Adrenal gland (tissue), 12 donors: ENCODE results near the gene RPL15. TPM values are rescaled to one million over a fixed set of nuclear protein-coding genes. Genes with fewer than 3 reads are reported as not detected.

ENCODE experiments used
- DNase-seq, 7 donors: peaks; one replicate each; pipeline ENCODE4 v3.0.0-alpha.2; 2019 to 2020
- H3K27ac ChIP-seq, 5 donors: fragments of 200-600 bp; sonication (generic) in 4 of 5; 1 replicate in 3 of 5; 2 replicates in 2 of 5; pipeline versions ENCODE4 v1.5.1 to v1.8.0; 2016 to 2020; ENCODE audit warnings: mild to moderate bottlenecking in 1 of 5
- H3K27me3 ChIP-seq: fragments of 200-600 bp; 2 replicates; pipeline ENCODE4 v1.8.0; 2021
- H3K36me3 ChIP-seq, 2 donors: fragments of 200-600 bp; replicated peaks in 1 of 2; 1 replicate in 1 of 2; 2 replicates in 1 of 2; pipeline versions ENCODE4 v1.5.1 to v1.8.0; 2018 to 2022
- H3K4me1 ChIP-seq, 2 donors: fragments of 200-600 bp; replicated peaks in 1 of 2; 1 replicate in 1 of 2; 2 replicates in 1 of 2; pipeline versions ENCODE4 v1.5.1 to v1.8.0; 2018 to 2021
- H3K4me3 ChIP-seq, 4 donors: fragments of 200-600 bp; sonication (generic) in 3 of 4; one replicate each; pipeline ENCODE4 v1.5.1; 2016 to 2018
- H3K9me3 ChIP-seq, 3 donors: fragments of 200-600 bp; sonication (generic) in 1 of 3; replicated peaks in 1 of 3; 1 replicate in 2 of 3; 2 replicates in 1 of 3; pipeline versions ENCODE4 v1.5.1 to v1.8.0; 2016 to 2021
- POLR2A ChIP-seq, 2 donors: fragments of 450-650 bp; IDR thresholded peaks; one replicate each; pipeline ENCODE4 v1.6.1; 2017; ENCODE audit warnings: antibody characterized with exemption in 2 of 2, mild to moderate bottlenecking in 2 of 2, moderate library complexity in 1 of 2
- WGBS, 4 donors: extraction: QIAGEN DNeasy Blood & Tissue Kit in 2 of 4; methylation state at CpG; one replicate each; pipeline versions ENCODE4 v1.1.5 to v1.1.7; 2013 to 2017; 5-methylcytosine and 5-hydroxymethylcytosine counted together
- intact Hi-C, 2 donors: fragments of 100-400 bp; cut with DNase I; formaldehyde crosslinking; loops; one replicate each; pipeline versions ENCODE4 v1.14.1 to v1.15.0; 2022 to 2023
- polyA plus RNA-seq, 3 donors: library from polyadenylated mRNA; stranded (reverse); fragments of 200-250 nt in 2 of 3; fragments of 350-450 nt in 1 of 3; fragmentation: Illumina TruSeq in 1 of 3; extraction: RNeasy Lipid Tissue Mini Kit (QIAGEN cat#74804) in 1 of 3; gene quantifications; one replicate each; pipeline ENCODE4 v1.2.3, GENCODE V29; 2013 to 2014
- total RNA-seq, 9 donors: library from RNA; depleted of rRNA in 4 of 9; stranded (reverse); fragments of >200 nt in 4 of 9; fragments of 120-200 nt in 1 of 9; fragmentation: NEBNext Ultra II Directional in 1 of 9; extraction: Animal tissue kit (Norgen Biotek cat#: 25700) in 1 of 9; gene quantifications; one replicate each; pipeline versions ENCODE4 v1.1.0 to v1.2.4, GENCODE V29; 2013 to 2023
- TF ChIP-seq, protein P1 (sequence below), 6 experiments: fragments of 450-650 bp in 4 of 6; fragments of 200-600 bp in 2 of 6; sonication (generic) in 1 of 6; IDR thresholded peaks; 1 replicate in 5 of 6; 2 replicates in 1 of 6; pipeline versions ENCODE4 v1.5.1 to v1.8.0; 2016 to 2021; ENCODE audit warnings: antibody characterized with exemption in 6 of 6, mild to moderate bottlenecking in 2 of 6, moderate library complexity in 1 of 6
- donor health status: healthy with polysubstance abuse.
- donor health status: Bipolar disorder and iron deficiency.
- donor health status: DM: yes; HTN: yes; CAD: no.
- donor health status: DM: no; HTN: no; CAD: no.
- donor health status: DM: no; HTN: no; CAD: no.
- donor health status: DM: yes; HTN: yes; CAD: no.

RPL15 gene
- total and polyA plus RNA-seq, 12 donors = 760 to 3,034 (median 1,758) TPM

DNA sequence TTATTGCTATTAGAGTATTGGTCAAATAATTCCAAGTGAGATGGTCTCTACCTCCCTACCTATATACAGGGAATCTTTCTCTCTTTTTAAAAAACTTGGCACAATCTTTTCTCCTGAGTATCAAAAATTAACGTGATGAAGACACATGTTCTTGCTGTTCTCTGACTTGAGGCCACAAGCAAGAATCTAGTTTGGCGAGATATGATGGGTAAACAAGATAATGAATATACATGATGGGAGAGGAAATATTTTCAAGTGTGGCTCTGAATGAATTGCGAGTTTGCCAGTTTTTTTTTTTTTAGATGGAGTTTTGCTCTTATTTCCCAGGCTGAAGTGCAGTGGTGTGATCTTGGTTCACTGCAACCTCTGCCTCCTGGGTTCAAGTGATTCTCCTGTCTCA is 39.8 kb downstream of the RPL15 start:
- Histone ChIP-seq H3K9me3 (no peaks in the 10 kb centered on the region), H3K4me3 (no peak overlapping the region), H3K27ac (no peak overlapping the region), H3K27me3 (no peaks in the 10 kb centered on the region), H3K36me3 (peaks cover 0 to 23% of the 10 kb centered on the region in 2 donors), H3K4me1 (peaks cover 4 to 27% of the 10 kb centered on the region in 2 donors)
- DNase-seq = no peak
- intact Hi-C loops = no loop called here
- TF ChIP-seq, protein P1, sequence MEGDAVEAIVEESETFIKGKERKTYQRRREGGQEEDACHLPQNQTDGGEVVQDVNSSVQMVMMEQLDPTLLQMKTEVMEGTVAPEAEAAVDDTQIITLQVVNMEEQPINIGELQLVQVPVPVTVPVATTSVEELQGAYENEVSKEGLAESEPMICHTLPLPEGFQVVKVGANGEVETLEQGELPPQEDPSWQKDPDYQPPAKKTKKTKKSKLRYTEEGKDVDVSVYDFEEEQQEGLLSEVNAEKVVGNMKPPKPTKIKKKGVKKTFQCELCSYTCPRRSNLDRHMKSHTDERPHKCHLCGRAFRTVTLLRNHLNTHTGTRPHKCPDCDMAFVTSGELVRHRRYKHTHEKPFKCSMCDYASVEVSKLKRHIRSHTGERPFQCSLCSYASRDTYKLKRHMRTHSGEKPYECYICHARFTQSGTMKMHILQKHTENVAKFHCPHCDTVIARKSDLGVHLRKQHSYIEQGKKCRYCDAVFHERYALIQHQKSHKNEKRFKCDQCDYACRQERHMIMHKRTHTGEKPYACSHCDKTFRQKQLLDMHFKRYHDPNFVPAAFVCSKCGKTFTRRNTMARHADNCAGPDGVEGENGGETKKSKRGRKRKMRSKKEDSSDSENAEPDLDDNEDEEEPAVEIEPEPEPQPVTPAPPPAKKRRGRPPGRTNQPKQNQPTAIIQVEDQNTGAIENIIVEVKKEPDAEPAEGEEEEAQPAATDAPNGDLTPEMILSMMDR (IDR thresholded peaks at IDR 0.05) = no peak
- no peak for TF ChIP-seq POLR2A (IDR thresholded peaks at IDR 0.05)
- WGBS, 4 donors = 82 to 88% (median 85%) methylated on average over 3 of the region's 3 CpGs

DNA sequence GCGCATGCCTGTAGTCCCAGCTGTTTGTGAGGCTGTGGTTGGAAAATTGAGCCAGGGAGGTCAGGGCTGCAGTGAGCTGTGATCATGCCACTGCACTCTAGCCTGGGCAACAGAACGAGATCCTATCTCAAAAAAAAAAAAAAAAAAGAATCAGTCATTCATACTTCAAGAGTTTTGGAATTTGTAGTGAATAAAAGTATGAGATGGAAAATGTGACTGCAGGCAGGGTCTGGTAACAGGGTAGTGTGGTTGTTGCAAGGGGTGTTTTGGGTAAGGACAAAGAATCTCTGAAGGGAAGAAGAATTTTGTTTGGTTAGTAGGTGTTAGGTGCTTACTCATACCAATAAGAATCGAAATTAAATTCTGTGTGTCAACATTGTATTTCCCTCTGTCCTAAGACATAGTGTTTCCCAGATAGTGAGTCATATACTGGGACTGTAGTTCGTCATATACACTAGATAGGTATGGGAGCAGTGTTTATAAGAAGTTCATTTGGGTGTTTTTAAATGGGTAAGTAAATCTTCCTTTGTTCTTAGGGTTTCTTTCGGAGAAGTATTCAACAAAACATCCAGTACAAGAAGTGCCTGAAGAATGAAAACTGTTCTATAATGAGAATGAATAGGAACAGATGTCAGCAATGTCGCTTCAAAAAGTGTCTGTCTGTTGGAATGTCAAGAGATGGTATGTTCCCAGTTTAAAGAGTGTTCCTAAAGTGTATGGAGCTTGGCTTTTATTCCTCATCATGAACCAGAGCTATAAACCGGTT is 42.4 kb downstream of the RPL15 start:
- no peaks in the 10 kb centered on the region for H3K27me3 ChIP-seq
- DNase-seq = no peak
- H3K27ac ChIP-seq = peak overlapping the region in 2 of 5 donors; percentile 26 to 55
- H3K4me1 ChIP-seq = peaks cover 4 to 13% of the 10 kb centered on the region in 2 donors
- no peaks in the 10 kb centered on the region for H3K9me3 ChIP-seq
- no peak overlapping the region for H3K4me3 ChIP-seq
- WGBS, 4 donors = 67 to 78% (median 75%) methylated on average over 7 of the region's 7 CpGs
- H3K36me3 ChIP-seq = peaks cover 0 to 35% of the 10 kb centered on the region in 2 donors
- TF ChIP-seq, protein P1 (IDR thresholded peaks at IDR 0.05) = no peak
- no peak for TF ChIP-seq POLR2A (IDR thresholded peaks at IDR 0.05)
- intact Hi-C loops = no loop called here

DNA sequence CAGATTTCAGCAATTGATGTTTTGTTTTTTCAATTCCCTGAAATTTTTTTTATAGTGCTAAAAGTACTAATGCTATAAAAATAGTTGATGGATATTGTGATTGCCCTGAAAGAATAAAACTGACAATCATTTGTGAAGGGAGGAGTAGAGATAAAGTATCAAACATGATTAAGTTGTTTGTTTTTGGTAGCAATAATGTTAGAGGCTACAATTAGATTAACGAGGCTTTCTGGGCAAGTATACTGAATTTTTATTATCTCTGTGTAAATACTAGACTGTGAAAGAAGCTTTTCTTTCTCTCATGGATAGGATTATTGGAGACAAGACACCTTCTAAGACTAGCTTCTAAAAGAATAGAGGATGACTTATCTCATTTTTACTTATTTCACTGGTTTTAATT is 43.7 kb downstream of the RPL15 start:
- H3K9me3 ChIP-seq = no peaks in the 10 kb centered on the region
- H3K36me3 ChIP-seq = peaks cover 0 to 39% of the 10 kb centered on the region in 2 donors
- no peaks in the 10 kb centered on the region for H3K27me3 ChIP-seq
- H3K4me3 ChIP-seq = no peak overlapping the region
- 61 to 74% (median 68%) methylated on average over 1 of the region's 1 CpG for WGBS, 4 donors
- intact Hi-C loops = no loop called here
- TF ChIP-seq, protein P1 (IDR thresholded peaks at IDR 0.05) = no peak
- TF ChIP-seq POLR2A (IDR thresholded peaks at IDR 0.05) = no peak
- no peak for DNase-seq
- H3K27ac ChIP-seq = no peak overlapping the region
- peaks cover 4 to 13% of the 10 kb centered on the region in 2 donors for H3K4me1 ChIP-seq

DNA sequence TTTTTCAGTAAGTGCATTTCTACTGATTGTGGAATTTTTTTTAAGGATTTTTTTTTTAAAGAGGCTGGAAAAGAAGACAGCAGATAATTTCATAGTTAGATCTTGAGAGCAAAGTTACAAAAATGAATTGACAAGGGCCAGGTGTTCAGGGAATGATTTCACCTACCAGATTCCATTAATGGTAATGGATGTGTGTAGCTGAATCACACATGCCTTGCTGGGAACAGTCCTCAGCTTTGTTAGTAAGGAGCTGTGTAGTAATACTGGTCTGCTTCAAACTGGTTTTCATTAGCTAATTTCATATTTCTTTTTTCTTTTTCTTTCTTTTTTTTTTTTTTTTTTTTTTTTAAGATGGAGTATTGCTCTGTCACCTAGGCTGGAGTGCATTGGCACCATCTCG is 44.1 kb downstream of the RPL15 start:
- TF ChIP-seq, protein P1 (IDR thresholded peaks at IDR 0.05) = no peak
- TF ChIP-seq POLR2A (IDR thresholded peaks at IDR 0.05) = no peak
- no peak overlapping the region for H3K27ac ChIP-seq
- H3K36me3 ChIP-seq = peaks cover 0 to 43% of the 10 kb centered on the region in 2 donors
- no peaks in the 10 kb centered on the region for H3K9me3 ChIP-seq
- H3K27me3 ChIP-seq = no peaks in the 10 kb centered on the region
- H3K4me1 ChIP-seq = peaks cover 4 to 13% of the 10 kb centered on the region in 2 donors
- H3K4me3 ChIP-seq = no peak overlapping the region
- DNase-seq = no peak
- intact Hi-C loops = no loop called here
- WGBS, 4 donors = 94 to 100% (median 100%) methylated on average over 1 of the region's 1 CpG
